GM18907 (cell line): ENCODE measurements around the gene HOXB6.

Experiments
- ATAC-seq: cut with Tn5 transposase; IDR thresholded peaks from one replicate; pipeline ENCODE4 v1.9.1; 2021; ENCODE audit warnings: mild to moderate bottlenecking, moderate library complexity; ENCODE audit not compliant: unreplicated experiment

HOXB6 gene

DNA sequence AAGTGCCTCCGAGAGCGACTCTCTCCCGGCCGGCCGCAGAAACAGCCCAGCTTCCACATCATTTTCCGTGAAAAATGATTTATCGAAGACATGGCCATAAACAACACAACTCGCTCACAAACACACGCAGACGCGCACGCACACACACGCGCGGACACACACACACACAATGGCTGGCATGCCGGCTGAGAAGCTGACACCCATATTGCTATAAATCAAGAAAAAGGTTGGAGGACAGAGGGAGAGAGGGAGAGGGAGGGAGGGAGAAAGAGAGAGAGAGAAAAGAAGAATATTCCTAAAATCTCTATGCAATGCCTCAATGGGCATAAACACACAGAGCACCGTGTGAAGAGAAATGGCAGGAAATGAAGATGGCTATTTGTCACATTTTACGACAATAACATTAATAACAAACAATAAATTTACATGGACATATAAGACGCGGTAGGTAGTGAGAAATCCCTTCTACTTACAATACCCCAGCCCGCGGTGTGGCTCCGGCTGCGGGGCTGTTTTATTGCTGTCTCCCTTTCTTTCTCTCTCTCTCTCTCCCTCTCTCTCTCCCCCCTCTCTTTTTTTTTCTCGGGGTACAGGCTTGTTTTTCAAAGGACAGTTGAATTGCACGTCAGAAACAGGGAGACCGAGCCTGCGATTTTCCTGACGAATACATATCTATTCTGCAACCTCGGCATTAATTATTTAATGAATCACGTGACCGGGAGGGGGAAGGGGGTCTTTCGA is 36.1 kb downstream of the HOXB6 start:
- ATAC-seq: no peak

DNA sequence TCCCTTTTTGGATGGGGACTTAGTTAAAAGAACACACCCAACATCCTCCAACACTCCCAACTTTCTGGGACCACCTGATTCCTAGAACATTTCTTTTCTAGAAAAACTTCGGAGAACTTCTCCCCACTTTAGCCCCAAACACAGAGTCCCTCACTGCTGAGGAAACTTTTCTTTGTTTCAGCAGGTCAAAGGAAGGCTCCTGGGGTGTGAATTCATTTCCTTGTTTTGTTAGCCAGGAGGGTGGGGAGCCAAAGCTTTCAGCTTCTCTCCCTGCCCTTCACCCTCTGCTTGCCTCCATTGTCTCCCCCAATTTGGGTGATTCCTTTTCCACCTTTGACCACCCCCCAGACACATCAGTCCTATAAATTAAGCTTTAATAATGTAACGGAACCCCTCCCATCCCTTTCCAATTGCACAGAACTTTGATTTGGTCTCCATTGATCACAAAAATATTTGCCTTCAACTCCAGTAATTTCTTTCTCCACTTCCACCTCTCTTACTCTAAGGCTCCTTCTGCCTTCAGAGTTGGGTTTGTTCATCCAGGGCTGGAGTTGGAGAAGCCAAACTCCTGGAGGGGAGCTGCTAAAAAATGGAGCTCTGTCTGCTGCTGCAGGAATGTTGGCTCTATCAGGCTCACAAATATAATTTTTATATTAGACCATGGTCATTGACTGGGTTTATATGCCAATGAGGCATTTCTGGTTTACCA is 37.0 kb downstream of the HOXB6 start:
- ATAC-seq: no peak

GRCh38 chr17:48567209-48567608 is 37.6 kb downstream of the HOXB6 start:
- no peak for ATAC-seq

GRCh38 chr17:48566717-48567116 is 38.1 kb downstream of the HOXB6 start:
- ATAC-seq: no peak

- ATAC-seq: no peak
These were observed 38.7 kb downstream of the HOXB6 start for GRCh38 chr17:48565925-48566710.

GRCh38 chr17:48565022-48565554 is 39.7 kb downstream of the HOXB6 start:
- ATAC-seq: no peak

- no peak for ATAC-seq
These were observed 40.4 kb downstream of the HOXB6 start for GRCh38 chr17:48564188-48565021.

DNA sequence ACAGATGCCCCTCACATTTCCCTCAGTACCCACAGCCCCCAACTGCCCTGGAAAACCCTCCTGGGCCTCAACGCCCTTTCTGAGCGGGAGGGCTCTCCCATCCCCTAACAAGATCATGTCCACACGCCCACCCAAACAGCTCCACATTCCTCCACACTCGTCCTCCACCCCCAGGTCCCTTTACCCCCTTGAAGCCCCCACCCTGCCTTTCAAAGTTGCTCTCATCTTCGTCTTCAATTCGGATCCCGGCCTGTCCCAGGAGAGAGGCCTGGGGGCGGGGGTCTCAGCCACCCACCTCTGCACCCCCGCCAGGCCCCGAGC is 41.0 kb downstream of the HOXB6 start:
- no peak for ATAC-seq

- no peak for ATAC-seq
These were observed 41.4 kb downstream of the HOXB6 start for GRCh38 chr17:48563385-48563838.

DNA sequence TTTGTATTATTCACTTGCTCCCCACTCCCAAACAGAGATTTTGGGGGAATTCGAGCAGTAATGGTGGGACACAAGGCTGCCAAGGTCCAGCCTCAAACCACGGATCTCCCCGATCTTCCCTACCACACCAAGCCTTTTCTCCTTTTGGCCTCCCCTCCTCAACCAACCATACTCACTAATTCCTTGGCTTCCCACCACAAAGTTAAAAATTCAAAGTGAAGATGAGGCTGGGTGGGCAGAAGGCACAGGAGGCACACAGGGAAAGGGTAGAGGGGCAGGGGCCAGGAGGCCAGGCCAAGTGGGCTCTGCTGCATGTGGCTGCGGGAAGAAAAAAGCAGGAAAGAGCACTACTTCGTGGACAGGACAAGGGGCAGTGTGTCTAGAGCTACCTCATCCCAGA is 41.9 kb downstream of the HOXB6 start:
- no peak for ATAC-seq

GRCh38 chr17:48561884-48562810 is 42.6 kb downstream of the HOXB6 start:
- ATAC-seq: peak; percentile 79

DNA sequence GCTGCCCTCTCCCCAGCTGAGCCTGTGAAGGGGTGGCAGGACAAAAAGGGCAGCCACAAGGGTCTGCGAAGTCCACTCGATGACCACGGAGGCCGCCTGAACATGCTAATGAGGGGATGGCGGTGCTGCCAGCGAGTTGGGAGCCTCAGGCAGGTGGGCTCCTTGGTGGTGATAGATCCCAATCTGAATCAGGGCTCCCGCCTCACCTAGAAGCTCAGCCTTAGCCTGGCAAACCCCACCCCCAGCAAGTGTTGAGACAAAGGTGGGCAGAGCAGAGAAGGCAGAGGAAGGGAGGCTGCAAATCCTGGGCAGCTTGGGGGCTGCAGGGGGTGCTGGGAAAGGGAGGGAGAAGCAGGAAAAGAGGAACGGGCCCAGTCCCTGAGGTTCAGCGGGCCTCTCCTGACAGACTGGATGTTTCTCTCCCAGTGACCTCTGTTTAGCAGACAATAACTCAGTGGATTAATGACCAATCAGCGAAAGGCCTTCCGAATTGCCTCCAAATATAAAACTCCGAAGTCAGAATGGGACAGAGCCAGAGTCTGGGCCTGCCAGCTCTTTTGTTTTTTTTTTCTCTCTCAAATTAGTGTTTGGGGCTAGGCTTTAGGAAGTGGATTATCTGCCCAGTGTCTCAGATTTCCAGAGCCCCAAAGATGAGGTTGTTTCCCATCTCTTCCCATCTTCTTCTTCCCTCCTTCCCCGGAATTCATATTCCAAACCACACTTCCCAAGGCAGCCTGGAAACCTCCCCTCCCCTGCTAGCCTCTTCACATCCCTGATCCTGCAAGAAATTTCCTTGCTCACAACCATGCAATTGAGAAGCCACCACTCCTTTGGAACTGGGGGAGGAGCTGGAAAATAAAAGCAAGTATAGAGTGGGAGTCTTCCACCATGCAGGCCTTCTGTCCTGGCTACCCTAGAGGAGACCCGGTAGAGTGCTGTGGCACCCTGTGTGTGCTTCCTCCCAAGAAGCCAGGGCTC is 44.7 kb downstream of the HOXB6 start:
- ATAC-seq: no peak

GRCh38 chr17:48559122-48559839 is 45.5 kb downstream of the HOXB6 start:
- ATAC-seq: no peak

GRCh38 chr17:48558831-48559121 is 46.0 kb downstream of the HOXB6 start:
- no peak for ATAC-seq

DNA sequence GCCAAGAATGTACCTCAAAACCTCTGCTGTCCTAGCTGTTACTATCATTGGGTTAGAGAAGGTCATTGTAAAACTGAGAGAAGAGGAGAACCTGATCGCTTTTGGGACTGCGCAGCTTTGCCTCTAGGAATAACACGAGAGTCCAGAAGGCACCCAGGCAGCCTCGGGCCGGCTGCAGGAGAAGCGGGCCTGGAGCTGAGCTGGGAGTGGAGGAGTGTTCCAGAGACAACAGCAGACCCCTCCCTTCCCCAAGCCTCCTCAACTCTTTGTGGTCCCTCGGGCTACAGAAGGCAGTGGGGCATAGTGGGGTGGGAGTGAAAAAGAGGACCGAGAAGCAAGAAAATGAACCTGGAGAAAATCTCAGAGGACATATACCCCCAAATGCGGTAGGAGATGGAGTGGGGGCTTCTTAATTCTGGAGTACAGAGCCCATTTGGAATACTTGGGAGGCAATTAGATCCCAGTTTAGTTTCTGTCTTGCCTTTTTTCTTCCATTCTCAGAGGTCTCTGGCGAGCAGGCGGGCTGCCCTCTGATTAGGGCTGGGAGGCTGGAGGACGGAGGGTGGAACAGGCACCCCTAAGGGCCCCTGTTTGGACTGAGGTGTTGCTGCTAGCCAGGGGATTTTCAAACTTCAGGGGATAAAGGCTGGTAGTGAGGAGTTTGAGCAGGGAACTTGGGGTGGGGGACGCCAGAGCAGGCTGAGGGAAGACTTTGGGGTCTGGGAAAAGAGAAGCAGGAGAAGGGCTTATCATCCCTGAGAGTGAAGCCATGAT is 46.5 kb downstream of the HOXB6 start:
- ATAC-seq: no peak

GRCh38 chr17:48556576-48557401 is 48.0 kb downstream of the HOXB6 start:
- no peak for ATAC-seq
